GM10266 (cell line): ENCODE results near the gene C4orf50.

Source experiments
- DNase-seq: peaks from one replicate; pipeline ENCODE4 v3.0.0; 2012; ENCODE audit errors: extremely low spot score
- CTCF ChIP-seq: IDR thresholded peaks from 2 replicates; pipeline ENCODE4 v1.5.1; 2012; ENCODE audit warnings: mild to moderate bottlenecking, low read depth; ENCODE audit not compliant: control insufficient read depth, insufficient read depth; ENCODE audit errors: missing control alignments

Gene C4orf50

GRCh38 chr4:6018331-6018730 is at the start of gene C4orf50:
Gene C4orf50 (minus strand): TSS chr4:6018431.
- no peak for DNase-seq
- TF ChIP-seq CTCF, result no peak

GRCh38 chr4:6065934-6066590 is 47.8 kb upstream of the C4orf50 start:
- TF ChIP-seq CTCF, result no peak
- DNase-seq, result no peak

- TF ChIP-seq CTCF, result no peak
- no peak for DNase-seq
Observed at GRCh38 chr4:6065166-6065565, 46.9 kb upstream of the C4orf50 start.

- TF ChIP-seq CTCF, result no peak
- no peak for DNase-seq
Observed at GRCh38 chr4:6064383-6064782, 46.2 kb upstream of the C4orf50 start.

GRCh38 chr4:6063684-6064083 is 45.5 kb upstream of the C4orf50 start:
- no peak for DNase-seq
- no peak for TF ChIP-seq CTCF

GRCh38 chr4:6062133-6062532 is 43.9 kb upstream of the C4orf50 start:
- no peak for TF ChIP-seq CTCF
- DNase-seq, result no peak

- TF ChIP-seq CTCF, result no peak
- DNase-seq, result no peak
Observed at GRCh38 chr4:6059375-6059805, 41.2 kb upstream of the C4orf50 start.
